H1 (cell line): ENCODE data around the gene ALDH1B1. TPM values are rescaled to one million over a fixed set of nuclear protein-coding genes. Genes with fewer than 3 reads are reported as not detected.

Source experiments
- CTCF ChIA-PET: fragments of 300-600 bp; sonication (Branson Sonifier 250); formaldehyde crosslinking; loops from one replicate; lab custom pipeline; 2021; ENCODE audit not compliant: partially characterized antibody; lab: Charles Lee
- POLR2A ChIA-PET: fragments of 300-600 bp; sonication (Branson Sonifier 250); formaldehyde crosslinking; loops from one replicate; lab custom pipeline; 2021; ENCODE audit warnings: inconsistent platforms; ENCODE audit not compliant: partially characterized antibody; lab: Charles Lee
- DNase-seq, 2 experiments: peaks; one replicate each; pipeline versions ENCODE4 v3.0.0 to v3.0.0-alpha.2; 2010 to 2022; ENCODE audit warnings: low spot score in 2 of 2, low read depth in 1 of 2, mixed read lengths in 1 of 2
- FAIRE-seq: peaks from 2 replicates; lab custom pipeline; 2011; peaks lifted over from hg19 to GRCh38; lab: Jason Lieb, UNC
- H2AFZ ChIP-seq: 2 replicates; pipeline ENCODE4 v1.8.1; 2012; ENCODE audit warnings: low read length, inconsistent platforms
- H2AK5ac ChIP-seq: 2 replicates; pipeline ENCODE4 v1.6.1; 2013; ENCODE audit warnings: low read depth, low read length
- H2BK120ac ChIP-seq: replicated peaks from 2 replicates; pipeline ENCODE3; 2013; ENCODE audit warnings: low read depth, low read length, inconsistent platforms
- H2BK12ac ChIP-seq: 2 replicates; pipeline ENCODE4 v1.6.1; 2013; ENCODE audit warnings: low read depth, low read length
- H2BK15ac ChIP-seq: 2 replicates; pipeline ENCODE4 v1.6.1; 2013; ENCODE audit warnings: low read length
- H2BK20ac ChIP-seq: 2 replicates; pipeline ENCODE4 v1.6.1; 2013; ENCODE audit warnings: low read length
- H2BK5ac ChIP-seq: 2 replicates; pipeline ENCODE4 v1.6.1; 2013; ENCODE audit warnings: low read depth, low read length
- H3K14ac ChIP-seq: 2 replicates; pipeline ENCODE4 v1.6.1; 2013; ENCODE audit warnings: inconsistent platforms; ENCODE audit not compliant: insufficient read length
- H3K18ac ChIP-seq: 2 replicates; pipeline ENCODE4 v1.6.1; 2013; ENCODE audit warnings: low read length; ENCODE audit errors: extremely low read depth
- H3K23ac ChIP-seq: 2 replicates; pipeline ENCODE4 v1.6.1; 2013; ENCODE audit warnings: inconsistent platforms; ENCODE audit not compliant: insufficient read length
- H3K23me2 ChIP-seq: 2 replicates; pipeline ENCODE4 v1.6.1; 2013; ENCODE audit warnings: low read depth, low read length
- H3K27ac ChIP-seq: 2 replicates; pipeline ENCODE4 v1.6.1; 2011; ENCODE audit warnings: low read depth, low read length, inconsistent platforms
- H3K27me3 ChIP-seq, 4 experiments: replicated peaks in 1 of 4; 1 replicate in 1 of 4; 2 replicates in 3 of 4; pipeline versions ENCODE4 v1.6.1 to v1.8.1; 2011 to 2013; ENCODE audit warnings: low read length in 3 of 4, mild to moderate bottlenecking in 3 of 4, inconsistent platforms in 2 of 4, mixed read lengths in 2 of 4, moderate library complexity in 1 of 4; ENCODE audit not compliant: control insufficient read depth in 3 of 4, insufficient read depth in 3 of 4; ENCODE audit errors: extremely low read depth in 1 of 4
- H3K36me3 ChIP-seq, 4 experiments: 2 replicates each; pipeline versions ENCODE4 v1.6.1 to v1.8.1; 2011 to 2013; ENCODE audit warnings: mild to moderate bottlenecking in 4 of 4, low read length in 3 of 4, moderate library complexity in 2 of 4, control low read depth in 1 of 4, inconsistent platforms in 1 of 4; ENCODE audit not compliant: insufficient read depth in 4 of 4, control insufficient read depth in 2 of 4
- H3K4ac ChIP-seq: replicated peaks from 2 replicates; pipeline ENCODE3; 2013; ENCODE audit warnings: low read length, low read depth, mixed read lengths, inconsistent platforms; ENCODE audit not compliant: insufficient read length
- H3K4me1 ChIP-seq, 4 experiments: replicated peaks in 1 of 4; 1 replicate in 1 of 4; 2 replicates in 3 of 4; pipeline versions ENCODE4 v1.6.1 to v1.8.1; 2011 to 2013; ENCODE audit warnings: low read length in 3 of 4, inconsistent platforms in 2 of 4, mixed read lengths in 1 of 4; ENCODE audit not compliant: insufficient read depth in 4 of 4, control insufficient read depth in 3 of 4
- H3K4me2 ChIP-seq, 2 experiments: 2 replicates each; pipeline versions ENCODE4 v1.6.1 to v1.8.1; 2011 to 2013; ENCODE audit warnings: low read depth in 2 of 2, low read length in 2 of 2, control low read depth in 1 of 2, inconsistent platforms in 1 of 2, mild to moderate bottlenecking in 1 of 2; ENCODE audit not compliant: insufficient read depth in 1 of 2
- H3K4me3 ChIP-seq, 4 experiments: fragments of 200-600, 300-600 bp in 1 of 4; sonication (generic), shearing (Covaris generic), sonication (Bioruptor Twin) in 1 of 4; 2 replicates each; pipeline versions ENCODE4 v1.5.1 to v1.8.1; 2011 to 2016; ENCODE audit warnings: low read length in 4 of 4, low read depth in 3 of 4, control low read depth in 2 of 4, inconsistent platforms in 2 of 4, mild to moderate bottlenecking in 2 of 4, mixed read lengths in 1 of 4, moderate library complexity in 1 of 4; ENCODE audit not compliant: insufficient read depth in 2 of 4; ENCODE audit errors: extremely low read depth in 1 of 4
- H3K56ac ChIP-seq: replicated peaks from 2 replicates; pipeline ENCODE3; 2013; ENCODE audit warnings: low read depth, mild to moderate bottlenecking, mixed read lengths, low read length, inconsistent platforms; ENCODE audit not compliant: insufficient read length
- H3K79me1 ChIP-seq: 2 replicates; pipeline ENCODE4 v1.6.1; 2013; ENCODE audit warnings: low read depth, low read length, control low read depth
- H3K79me2 ChIP-seq, 2 experiments: 2 replicates each; pipeline versions ENCODE4 v1.6.1 to v1.8.1; 2012 to 2013; ENCODE audit warnings: low read length in 2 of 2, mild to moderate bottlenecking in 2 of 2, inconsistent platforms in 1 of 2; ENCODE audit not compliant: insufficient read depth in 2 of 2, control insufficient read depth in 1 of 2
- H3K9ac ChIP-seq, 4 experiments: replicated peaks in 1 of 4; 1 replicate in 1 of 4; 2 replicates in 3 of 4; pipeline versions ENCODE4 v1.6.1 to v1.8.1; 2011 to 2013; ENCODE audit warnings: low read depth in 3 of 4, low read length in 3 of 4, control low read depth in 2 of 4, mild to moderate bottlenecking in 2 of 4, moderate library complexity in 2 of 4, inconsistent platforms in 1 of 4; ENCODE audit errors: extremely low read depth in 1 of 4
- H3K9me3 ChIP-seq, 2 experiments: 2 replicates each; pipeline versions ENCODE4 v1.6.1 to v1.8.1; 2012 to 2013; ENCODE audit warnings: mild to moderate bottlenecking in 2 of 2, moderate library complexity in 2 of 2, control low read depth in 1 of 2, inconsistent platforms in 1 of 2, low read depth in 1 of 2, low read length in 1 of 2, mixed read lengths in 1 of 2; ENCODE audit not compliant: insufficient read depth in 2 of 2
- H4K20me1 ChIP-seq, 2 experiments: replicated peaks in 1 of 2; 2 replicates each; pipeline versions ENCODE3 to v1.8.1; 2011 to 2013; ENCODE audit warnings: inconsistent platforms in 2 of 2, low read length in 2 of 2, mild to moderate bottlenecking in 1 of 2; ENCODE audit not compliant: insufficient read depth in 2 of 2, control insufficient read depth in 1 of 2
- H4K5ac ChIP-seq: 2 replicates; pipeline ENCODE4 v1.6.1; 2013; ENCODE audit warnings: low read length, low read depth, mixed read lengths, inconsistent platforms; ENCODE audit not compliant: insufficient read length
- H4K8ac ChIP-seq: 2 replicates; pipeline ENCODE4 v1.8.0; 2013; ENCODE audit warnings: mild to moderate bottlenecking, moderate library complexity, low read length, inconsistent platforms; ENCODE audit not compliant: insufficient read depth; ENCODE audit errors: extremely low read depth
- H4K91ac ChIP-seq: replicated peaks from 2 replicates; pipeline ENCODE3; 2013; ENCODE audit warnings: low read length, mixed read lengths, inconsistent platforms; ENCODE audit not compliant: insufficient read length
- BCL11A ChIP-seq, 2 experiments: IDR thresholded peaks; one replicate each; pipeline ENCODE4 v1.6.1; 2011; ENCODE audit warnings: low read depth in 2 of 2, low read length in 2 of 2, mild to moderate bottlenecking in 2 of 2
- CBX8 ChIP-seq: fragments of 300-800, 300-1000 bp; sonication (generic); IDR thresholded peaks from 2 replicates; pipeline ENCODE4 v1.7.1; 2016; ENCODE audit warnings: low read depth, low read length, borderline replicate concordance
- CEBPB ChIP-seq: IDR thresholded peaks from 2 replicates; pipeline ENCODE4 v1.6.1; 2012; ENCODE audit warnings: low read depth, low read length
- CREB1 ChIP-seq: IDR thresholded peaks from 2 replicates; pipeline ENCODE4 v1.6.1; 2012; ENCODE audit warnings: inconsistent platforms
- CTBP2 ChIP-seq: IDR thresholded peaks from 2 replicates; pipeline ENCODE4 v1.7.0; 2011; ENCODE audit warnings: borderline replicate concordance, mild to moderate bottlenecking, moderate library complexity, mixed read lengths, low read length; ENCODE audit not compliant: insufficient read depth, insufficient read length
- FOSL1 ChIP-seq: IDR thresholded peaks from 2 replicates; pipeline ENCODE4 v1.6.1; 2011; ENCODE audit warnings: mild to moderate bottlenecking, low read depth, low read length, moderate library complexity; ENCODE audit not compliant: insufficient read depth
- KDM4A ChIP-seq: IDR thresholded peaks from one replicate; pipeline ENCODE4 v1.7.1; 2012; ENCODE audit warnings: low read depth, mild to moderate bottlenecking, moderate library complexity, low read length, inconsistent platforms; ENCODE audit not compliant: severe bottlenecking
- MAFK ChIP-seq: IDR thresholded peaks from 2 replicates; pipeline ENCODE4 v1.6.1; 2012; ENCODE audit warnings: low read depth, mild to moderate bottlenecking, improper control_type of control experiment, low read length
- TCF12 ChIP-seq: IDR thresholded peaks from 2 replicates; pipeline ENCODE4 v1.6.1; 2011; ENCODE audit warnings: low read depth, mild to moderate bottlenecking, low read length
- WGBS, 2 experiments: shearing (Covaris generic) in 1 of 2; methylation state at CpG; one replicate each; pipeline versions ENCODE4 v1.1.6 to v1.1.7; 2013 to 2015; ENCODE audit warnings: low lambda C conversion rate in 2 of 2, mixed read lengths in 2 of 2, inconsistent platforms in 1 of 2, low coverage in 1 of 2, missing lambda C conversion rate in 1 of 2; ENCODE audit not compliant: insufficient replicate concordance in 2 of 2, insufficient coverage in 1 of 2, insufficient read length in 1 of 2; ENCODE audit errors: extremely low coverage in 1 of 2, missing lambda C conversion rate in 1 of 2; 5-methylcytosine and 5-hydroxymethylcytosine counted together
- polyA plus RNA-seq, 7 experiments: library from polyadenylated mRNA; depleted of rRNA in 3 of 7; stranded (reverse) in 5 of 7; unstranded in 2 of 7; fragments of >200 nt in 5 of 7; fragments of 200-250 nt in 2 of 7; gene quantifications; 1 replicate in 5 of 7; 2 replicates in 1 of 7; 4 replicates in 1 of 7; pipeline versions ENCODE4 v1.2.1 to v1.2.3, GENCODE V29; 2011 to 2013; ENCODE audit warnings: missing spikeins in 2 of 7, mixed read lengths in 2 of 7
- total RNA-seq: library from RNA; stranded (reverse); fragmentation: NEBNext Ultra II Directional; extraction: Animal tissue kit (Norgen Biotek cat#: 25700); gene quantifications from 2 replicates; pipeline ENCODE4 v1.2.1, GENCODE V29; 2021
- TF ChIP-seq, protein P1 (sequence below): IDR thresholded peaks from 2 replicates; pipeline ENCODE4 v1.6.1; 2012; ENCODE audit warnings: low read length, inconsistent platforms

The ALDH1B1 gene
- total and polyA plus RNA-seq, 2 of the 8 experiments (the other 6 are each of a cell fraction or from before 2014, with no cell fraction given) = 41.6 to 78.7 TPM

DNA sequence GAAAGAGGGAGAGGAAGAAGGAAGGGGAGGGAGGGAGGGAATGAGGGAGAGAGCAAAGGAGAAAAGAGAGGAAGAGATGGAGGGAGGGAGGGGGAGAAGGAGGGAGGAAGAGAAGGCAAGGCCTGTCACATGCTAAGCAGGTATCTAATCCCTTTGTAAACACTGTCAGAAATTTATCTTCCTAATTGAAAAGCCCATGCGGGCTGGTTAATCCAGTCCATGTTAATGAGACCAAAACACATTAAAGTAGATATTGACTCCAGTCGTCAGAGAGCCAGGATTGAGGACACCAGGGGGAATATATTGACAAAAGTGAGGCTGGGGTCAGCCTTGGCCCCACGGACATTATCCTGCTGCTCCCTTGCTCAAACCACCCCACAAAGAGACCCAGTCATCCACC is 37.4 kb upstream of the ALDH1B1 start:
- H3K23me2 ChIP-seq = no peaks in the 10 kb centered on the region
- H2BK15ac ChIP-seq = no peak overlapping the region
- no peak overlapping the region for H4K91ac ChIP-seq
- H3K18ac ChIP-seq = no peak overlapping the region
- WGBS, 2 experiments = 53% methylated on average over 3 of the region's 3 CpGs; no CpG with 5 or more reads in 1 of the 2 experiments
- no peak overlapping the region for H3K9ac ChIP-seq
- H2BK120ac ChIP-seq = no peak overlapping the region
- ChIA-PET POLR2A (no interaction called here), CTCF (no interaction called here)
- DNase-seq = no peak
- H4K5ac ChIP-seq = no peak overlapping the region
- H4K8ac ChIP-seq = no peak overlapping the region
- H3K4me3 ChIP-seq = no peak overlapping the region
- no peak overlapping the region for H3K56ac ChIP-seq
- H3K27ac ChIP-seq = no peak overlapping the region
- no peak overlapping the region for H3K4ac ChIP-seq
- no peaks in the 10 kb centered on the region for H3K79me2 ChIP-seq
- H3K4me1 ChIP-seq = peaks cover 0 to 10% (median 4%) of the 10 kb centered on the region in 4 experiments; a peak in 3 of 7 replicates
- H2BK12ac ChIP-seq = no peak overlapping the region
- H3K23ac ChIP-seq = no peak overlapping the region
- H4K20me1 ChIP-seq = peaks cover 0 to 2% of the 10 kb centered on the region in 2 experiments
- H2AFZ ChIP-seq = no peak overlapping the region
- no peak overlapping the region for H3K14ac ChIP-seq
- FAIRE-seq = no peak
- H3K79me1 ChIP-seq = no peaks in the 10 kb centered on the region
- no peak overlapping the region for H3K4me2 ChIP-seq
- H3K36me3 ChIP-seq = no peaks in the 10 kb centered on the region
- H2AK5ac ChIP-seq = no peak overlapping the region
- H2BK20ac ChIP-seq = no peak overlapping the region
- H3K9me3 ChIP-seq = no peaks in the 10 kb centered on the region
- no peak overlapping the region for H2BK5ac ChIP-seq
- peaks cover 3 to 36% (median 6%) of the 10 kb centered on the region in 4 experiments; a peak in 5 of 7 replicates for H3K27me3 ChIP-seq
- TF ChIP-seq CEBPB = no peak
- TF ChIP-seq CTBP2 = no peak
- no peak for TF ChIP-seq CBX8
- TF ChIP-seq, protein P1, sequence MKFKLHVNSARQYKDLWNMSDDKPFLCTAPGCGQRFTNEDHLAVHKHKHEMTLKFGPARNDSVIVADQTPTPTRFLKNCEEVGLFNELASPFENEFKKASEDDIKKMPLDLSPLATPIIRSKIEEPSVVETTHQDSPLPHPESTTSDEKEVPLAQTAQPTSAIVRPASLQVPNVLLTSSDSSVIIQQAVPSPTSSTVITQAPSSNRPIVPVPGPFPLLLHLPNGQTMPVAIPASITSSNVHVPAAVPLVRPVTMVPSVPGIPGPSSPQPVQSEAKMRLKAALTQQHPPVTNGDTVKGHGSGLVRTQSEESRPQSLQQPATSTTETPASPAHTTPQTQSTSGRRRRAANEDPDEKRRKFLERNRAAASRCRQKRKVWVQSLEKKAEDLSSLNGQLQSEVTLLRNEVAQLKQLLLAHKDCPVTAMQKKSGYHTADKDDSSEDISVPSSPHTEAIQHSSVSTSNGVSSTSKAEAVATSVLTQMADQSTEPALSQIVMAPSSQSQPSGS = no peak
- no peak for TF ChIP-seq FOSL1
- no peak for TF ChIP-seq CREB1
- no peak for TF ChIP-seq MAFK
- no peak for TF ChIP-seq KDM4A
- TF ChIP-seq TCF12 = no peak
- no peak for TF ChIP-seq BCL11A (IDR thresholded peaks at IDR 0.05; ENCODE audit: low read depth in 2 of 2, low read length in 2 of 2)
